Ascending aorta (tissue), 2 donors: ENCODE data around the gene NTSR2. TPM values are rescaled to one million over a fixed set of nuclear protein-coding genes. Genes with fewer than 3 reads are reported as not detected.

Experiments
- DNase-seq, 2 donors: peaks; one replicate each; pipeline ENCODE4 v3.0.0-alpha.2; 2019; ENCODE audit warnings: low spot score in 2 of 2
- H3K27ac ChIP-seq, 2 donors: fragments of 200-600 bp; sonication (generic); one replicate each; pipeline ENCODE4 v1.5.1; 2016 to 2017; ENCODE audit warnings: mild to moderate bottlenecking in 1 of 2
- H3K27me3 ChIP-seq: fragments of 200-600 bp; sonication (generic); one replicate; pipeline ENCODE4 v1.5.1; 2017
- H3K36me3 ChIP-seq, 2 donors: fragments of 200-600 bp; sonication (generic); one replicate each; pipeline ENCODE4 v1.5.1; 2016
- H3K4me1 ChIP-seq, 2 donors: fragments of 200-600 bp; sonication (generic); one replicate each; pipeline ENCODE4 v1.5.1; 2016 to 2017; ENCODE audit warnings: mild to moderate bottlenecking in 1 of 2
- H3K4me3 ChIP-seq, 2 donors: fragments of 200-600 bp; sonication (generic); one replicate each; pipeline ENCODE4 v1.5.1; 2016 to 2017; ENCODE audit warnings: mild to moderate bottlenecking in 1 of 2
- H3K9me3 ChIP-seq, 2 donors: fragments of 200-600 bp; sonication (generic); one replicate each; pipeline ENCODE4 v1.5.1; 2016
- CTCF ChIP-seq, 3 experiments: fragments of 200-600 bp in 2 of 3; fragments of 450-650 bp in 1 of 3; sonication (generic) in 2 of 3; IDR thresholded peaks; one replicate each; pipeline ENCODE4 v1.5.1; 2016 to 2019; ENCODE audit warnings: antibody characterized with exemption in 3 of 3, mild to moderate bottlenecking in 1 of 3, moderate library complexity in 1 of 3
- intact Hi-C: fragments of 100-400 bp; cut with DNase I; formaldehyde crosslinking; loops from one replicate; pipeline ENCODE4 v1.15.1; 2023
- total RNA-seq: library from RNA; depleted of rRNA; stranded (reverse); fragments of >200 nt; gene quantifications from one replicate; pipeline ENCODE4 v1.1.0, GENCODE V29; 2016

The NTSR2 gene
- total RNA-seq, 1 donor from 2014 or later: not detected

GRCh38 chr2:11628675-11629074 is 41.3 kb downstream of the NTSR2 start:
- no peak for TF ChIP-seq CTCF (IDR thresholded peaks at IDR 0.05)
- intact Hi-C loops: no loop called here
- peak in 1 of 2 donors; percentile 37 for DNase-seq

GRCh38 chr2:11625671-11626070 is 44.3 kb downstream of the NTSR2 start:
- intact Hi-C loops: no loop called here
- no peak overlapping the region for H3K4me3 ChIP-seq
- H3K27ac ChIP-seq: no peak overlapping the region
- no peaks in the 10 kb centered on the region for H3K36me3 ChIP-seq
- peak in 1 of 2 donors; percentile 3 for DNase-seq
- H3K9me3 ChIP-seq: no peaks in the 10 kb centered on the region
- H3K27me3 ChIP-seq: no peaks in the 10 kb centered on the region
- no peak for TF ChIP-seq CTCF (IDR thresholded peaks at IDR 0.05)
- no peaks in the 10 kb centered on the region for H3K4me1 ChIP-seq

More at GRCh38 chr2:11628675-11629074, 41.3 kb downstream of the NTSR2 start:
- Histone ChIP-seq H3K36me3 (no peaks in the 10 kb centered on the region), H3K27ac (no peak overlapping the region), H3K4me1 (no peaks in the 10 kb centered on the region), H3K4me3 (no peak overlapping the region), H3K27me3 (no peaks in the 10 kb centered on the region), H3K9me3 (no peaks in the 10 kb centered on the region)

- H3K36me3 ChIP-seq: no peaks in the 10 kb centered on the region
Measured at GRCh38 chr2:11624893-11625292, 45.1 kb downstream of the NTSR2 start.

GRCh38 chr2:11622611-11623010 is 47.4 kb downstream of the NTSR2 start:
- intact Hi-C loops: no loop called here
- DNase-seq: peak in 1 of 2 donors; percentile 30
- TF ChIP-seq CTCF (IDR thresholded peaks at IDR 0.05): no peak
- H3K4me1 ChIP-seq: no peaks in the 10 kb centered on the region
- no peak overlapping the region for H3K4me3 ChIP-seq
- H3K27me3 ChIP-seq: no peaks in the 10 kb centered on the region
- no peak overlapping the region for H3K27ac ChIP-seq
- H3K9me3 ChIP-seq: no peaks in the 10 kb centered on the region
- no peaks in the 10 kb centered on the region for H3K36me3 ChIP-seq

More at GRCh38 chr2:11624893-11625292, 45.1 kb downstream of the NTSR2 start:
- Histone ChIP-seq H3K27me3 (no peaks in the 10 kb centered on the region), H3K27ac (no peak overlapping the region), H3K4me1 (no peaks in the 10 kb centered on the region), H3K9me3 (no peaks in the 10 kb centered on the region), H3K4me3 (no peak overlapping the region)
- TF ChIP-seq CTCF (IDR thresholded peaks at IDR 0.05): no peak
- intact Hi-C loops: no loop called here
- peak in 1 of 2 donors; percentile 11 for DNase-seq

- Histone ChIP-seq H3K27me3 (no peaks in the 10 kb centered on the region), H3K4me1 (no peaks in the 10 kb centered on the region), H3K27ac (no peak overlapping the region), H3K9me3 (no peaks in the 10 kb centered on the region), H3K36me3 (no peaks in the 10 kb centered on the region), H3K4me3 (no peak overlapping the region)
- TF ChIP-seq CTCF (IDR thresholded peaks at IDR 0.05): no peak
- intact Hi-C loops: no loop called here
- DNase-seq: peak in 1 of 2 donors; percentile 8
Measured at GRCh38 chr2:11621410-11621809, 48.6 kb downstream of the NTSR2 start.

GRCh38 chr2:11618708-11619062 is 51.3 kb downstream of the NTSR2 start:
- no peak for TF ChIP-seq CTCF (IDR thresholded peaks at IDR 0.05)
- DNase-seq: no peak
- intact Hi-C loops: no loop called here
- no peak overlapping the region for H3K4me3 ChIP-seq
- H3K27ac ChIP-seq: no peak overlapping the region
- H3K27me3 ChIP-seq: no peaks in the 10 kb centered on the region
- no peaks in the 10 kb centered on the region for H3K4me1 ChIP-seq
- no peaks in the 10 kb centered on the region for H3K9me3 ChIP-seq
- H3K36me3 ChIP-seq: no peaks in the 10 kb centered on the region
